Upper lobe of left lung (tissue), 4 donors: ENCODE data around the gene CSF2.
"Not testable (repeated sequence)": the region's sequence is repeated elsewhere in the genome, so short reads cannot be mapped to it uniquely, and the experiment has no call there.

Experiments
- CTCF ChIP-seq, 6 experiments: fragments of 450-650 bp in 4 of 6; fragments of 200-600 bp in 2 of 6; sonication (generic) in 2 of 6; IDR thresholded peaks; one replicate each; pipeline ENCODE4 v1.5.1; 2016 to 2019; ENCODE audit warnings: antibody characterized with exemption in 6 of 6
- POLR2A ChIP-seq, 4 donors: fragments of 450-650 bp; IDR thresholded peaks; one replicate each; pipeline ENCODE4 v1.5.1; 2016 to 2017; ENCODE audit warnings: antibody characterized with exemption in 4 of 4, mild to moderate bottlenecking in 2 of 4
- POLR2AphosphoS5 ChIP-seq, 2 donors: sonication (generic); formaldehyde crosslinking; IDR thresholded peaks; one replicate each; pipeline ENCODE4 v1.5.1; 2017; ENCODE audit warnings: antibody characterized with exemption in 2 of 2

- not testable (repeated sequence) for TF ChIP-seq CTCF, POLR2A, POLR2AphosphoS5 (IDR thresholded peaks at IDR 0.05)
Observed at GRCh38 chr5:132120717-132121116, 47.1 kb downstream of the CSF2 start.
